ENCODE data around the gene AFF3. TPM values are rescaled to one million over a fixed set of nuclear protein-coding genes. Genes with fewer than 3 reads are reported as not detected.

Gene AFF3
- total and polyA plus RNA-seq, 4 donors, result 0.48 to 5.3 (median 2.3) TPM

GRCh38 chr2:99802734-99803133 is 339.7 kb downstream of the AFF3 start:
- no peaks in the 10 kb centered on the region for H3K4me1 ChIP-seq (ENCODE audit: control insufficient read depth in 4 of 4, insufficient read depth in 4 of 4, low read length in 3 of 4)
- H3K9ac ChIP-seq (ENCODE audit: low read depth in 1 of 2, low read length in 2 of 2), result no peak overlapping the region
- peaks cover 0 to under 1% (median 0%) of the 10 kb centered on the region in 4 donors for H3K9me3 ChIP-seq (ENCODE audit: control insufficient read depth in 4 of 4, low read length in 3 of 4)
- H3K36me3 ChIP-seq (ENCODE audit: control insufficient read depth in 4 of 4, insufficient read depth in 3 of 4, low read depth in 1 of 4, low read length in 3 of 4), result no peaks in the 10 kb centered on the region
- H3K27ac ChIP-seq (ENCODE audit: low read depth in 1 of 2, low read length in 2 of 2), result no peak overlapping the region
- H3K27me3 ChIP-seq (ENCODE audit: control insufficient read depth in 4 of 4, insufficient read depth in 4 of 4, low read length in 3 of 4), result no peaks in the 10 kb centered on the region
- no peak overlapping the region for H3K4me3 ChIP-seq (ENCODE audit: low read depth in 1 of 3, low read length in 3 of 3)
- TF ChIP-seq ATF3 (IDR thresholded peaks at IDR 0.05) (no peak), TAF1 (conservative IDR thresholded peaks at IDR 0.05) (no peak), FOXA2 (IDR thresholded peaks at IDR 0.05) (no peak), FOXA1 (IDR thresholded peaks at IDR 0.05) (no peak), GABPA (IDR thresholded peaks at IDR 0.05 in 1 of 2, conservative IDR thresholded peaks at IDR 0.05 in 1 of 2) (no peak), EGR1 (IDR thresholded peaks at IDR 0.05; ENCODE audit: low read depth in 2 of 2) (no peak), MAX (IDR thresholded peaks at IDR 0.05) (no peak), HNF4G (IDR thresholded peaks at IDR 0.05) (no peak), REST (IDR thresholded peaks at IDR 0.05) (no peak), CTCF (IDR thresholded peaks at IDR 0.05; ENCODE audit: low read depth, low read length, missing input control) (no peak), RAD21 (IDR thresholded peaks at IDR 0.05) (no peak), HNF4A (conservative IDR thresholded peaks at IDR 0.05) (no peak), SP1 (IDR thresholded peaks at IDR 0.05) (no peak), YY1 (IDR thresholded peaks at IDR 0.05) (no peak), ZBTB33 (IDR thresholded peaks at IDR 0.05) (no peak), NR2F2 (IDR thresholded peaks at IDR 0.05) (no peak), RXRA (IDR thresholded peaks at IDR 0.05) (no peak), JUND (IDR thresholded peaks at IDR 0.05) (no peak)
- 81% methylated on average over 1 of the region's 1 CpG for WGBS
- no peak for DNase-seq (ENCODE audit: low spot score)

All from liver (tissue), 9 donors.